NT2/D1 (cell line): Measurements from ENCODE around the gene PPIL6.
A peak's percentile ranks its signal among the peaks of the same experiment; 100 is the strongest.

ENCODE experiments used
- DNase-seq: peaks from one replicate; pipeline ENCODE4 v3.0.0-alpha.2; 2011; ENCODE audit warnings: low read depth, low spot score
- H3K27me3 ChIP-seq: 2 replicates; pipeline ENCODE4 v1.6.0; 2011; ENCODE audit warnings: mild to moderate bottlenecking; ENCODE audit not compliant: insufficient read length, insufficient read depth
- H3K36me3 ChIP-seq: 2 replicates; pipeline ENCODE4 v1.6.1; 2011; ENCODE audit warnings: mild to moderate bottlenecking, low read length, mixed read lengths; ENCODE audit not compliant: insufficient read depth, insufficient read length
- H3K4me1 ChIP-seq: 2 replicates; pipeline ENCODE4 v1.5.1; 2011; ENCODE audit not compliant: insufficient read depth, insufficient read length
- H3K4me3 ChIP-seq: 2 replicates; pipeline ENCODE4 v1.5.1; 2011; ENCODE audit warnings: low read depth; ENCODE audit not compliant: insufficient read length
- H3K9ac ChIP-seq: 2 replicates; pipeline ENCODE4 v1.6.0; 2011; ENCODE audit warnings: low read depth; ENCODE audit not compliant: insufficient read length
- H3K9me3 ChIP-seq: 2 replicates; pipeline ENCODE4 v1.5.1; 2011; ENCODE audit warnings: mild to moderate bottlenecking, low read length; ENCODE audit not compliant: insufficient read depth
- SUZ12 ChIP-seq: IDR thresholded peaks from 2 replicates; pipeline ENCODE4 v1.6.1; 2011; ENCODE audit not compliant: insufficient read length, insufficient read depth; ENCODE audit errors: extremely low read depth
- YY1 ChIP-seq: IDR thresholded peaks from 2 replicates; pipeline ENCODE4 v1.6.1; 2011; ENCODE audit not compliant: insufficient read length, insufficient read depth
- ZNF274 ChIP-seq: IDR thresholded peaks from 2 replicates; pipeline ENCODE4 v1.6.1; 2011; ENCODE audit warnings: mild to moderate bottlenecking, low read depth, low read length

The PPIL6 gene

GRCh38 chr6:109456111-109456583, 15.7 kb upstream of the PPIL6 start:
- Histone ChIP-seq H3K9me3 (no peaks in the 10 kb centered on the region), H3K4me3 (peak overlapping the region; percentile 70), H3K9ac (peak overlapping the region; percentile 80), H3K4me1 (peaks cover 14% of the 10 kb centered on the region), H3K36me3 (peaks cover 27% of the 10 kb centered on the region), H3K27me3 (no peaks in the 10 kb centered on the region)
- TF ChIP-seq ZNF274 (no peak), SUZ12 (no peak), YY1 (no peak)
- no peak for DNase-seq

DNA sequence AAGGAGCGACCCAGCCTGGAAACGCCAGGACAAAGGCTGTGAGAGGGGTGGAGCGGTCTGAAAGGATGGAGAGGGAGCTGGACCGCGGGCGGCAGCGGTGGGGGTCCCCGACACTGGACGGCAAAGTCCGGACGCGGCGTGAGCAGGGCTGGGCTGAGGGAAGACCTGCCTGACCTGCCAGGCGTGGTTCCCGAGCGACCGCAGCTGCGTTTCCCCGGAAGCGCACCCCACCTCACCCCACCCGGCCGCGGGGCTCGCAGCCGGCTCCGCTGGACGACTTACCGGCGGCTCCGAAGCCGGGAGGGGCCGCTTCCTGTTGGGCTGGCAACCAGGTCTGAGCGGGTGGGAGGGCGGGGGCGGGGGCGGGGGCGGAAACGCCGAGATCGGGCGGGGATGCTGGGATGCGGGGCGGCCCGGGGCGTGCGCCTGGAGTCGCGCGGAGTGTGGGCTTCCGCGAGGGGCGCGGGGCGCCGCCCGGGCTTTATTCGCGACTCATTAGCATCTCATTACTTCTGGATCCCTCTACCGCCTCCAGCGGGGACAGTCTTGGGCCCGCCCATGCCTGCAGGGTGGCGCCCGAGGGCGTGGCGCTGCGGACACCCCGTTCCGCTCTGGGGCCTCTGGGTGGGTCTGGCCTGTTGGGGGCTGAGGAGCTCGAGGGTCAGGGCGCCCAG, 15.1 kb upstream of the PPIL6 start, which contains the start of gene MICAL1:
MICAL1 (minus strand) TSS at position 336 of the 674 bp plus-strand sequence. CDS start 1,576 bp downstream, outside the sequence.
- Histone ChIP-seq H3K4me1 (peaks cover 14% of the 10 kb centered on the region), H3K27me3 (no peaks in the 10 kb centered on the region), H3K9ac (peak within 1 kb of the TSS; percentile 94), H3K4me3 (peak within 1 kb of the TSS; percentile 81), H3K9me3 (no peaks in the 10 kb centered on the region), H3K36me3 (peaks cover 29% of the 10 kb centered on the region)
- DNase-seq: peak; percentile 9
- TF ChIP-seq YY1 (no peak), ZNF274 (no peak), SUZ12 (no peak)

DNA sequence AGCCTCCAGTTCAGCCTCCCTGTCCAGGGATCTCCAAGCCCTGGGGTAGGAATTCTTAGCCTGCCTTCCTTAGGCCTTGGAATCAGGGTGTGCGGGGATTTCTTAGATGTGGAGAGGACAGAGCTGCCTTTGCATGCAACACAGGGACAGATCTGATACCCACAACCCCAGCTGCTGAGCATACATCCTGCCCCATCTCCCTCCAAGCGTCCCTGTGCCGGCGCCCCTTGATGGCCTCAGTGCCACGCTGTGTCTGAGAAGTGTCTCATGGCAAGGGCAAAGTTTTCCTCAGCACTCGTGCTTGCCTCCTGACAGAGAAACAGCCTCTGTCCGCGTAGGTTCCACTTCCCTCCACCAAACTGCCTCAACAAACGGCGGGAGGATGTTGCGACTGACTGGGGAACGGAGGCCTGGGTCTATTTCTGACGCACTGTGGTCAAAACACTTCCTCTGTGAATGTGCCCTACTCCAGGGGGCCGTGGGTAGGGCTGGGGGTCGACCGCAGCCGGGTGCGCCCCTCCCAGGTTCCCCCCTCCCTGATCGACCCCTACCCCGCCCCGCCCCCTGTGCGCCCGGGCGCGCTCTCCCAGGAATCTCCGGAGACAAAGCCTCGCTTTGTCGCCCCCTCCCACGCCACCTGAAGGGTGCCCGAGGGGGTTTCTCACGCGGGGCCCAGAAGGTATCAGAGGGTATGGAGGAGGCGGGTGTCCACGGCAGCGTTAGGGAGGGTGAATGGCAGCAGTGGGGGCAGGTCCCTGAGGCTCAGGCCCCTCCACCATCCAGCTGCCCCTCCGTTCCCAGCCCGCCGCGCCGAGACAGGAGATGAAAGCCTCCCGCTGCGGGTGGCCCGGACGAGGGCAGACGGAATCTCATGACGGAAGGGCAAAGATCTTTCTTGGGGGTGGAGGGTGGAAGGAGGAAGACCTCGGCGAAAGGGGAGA, 14.3 kb upstream of the PPIL6 start:
- Histone ChIP-seq H3K27me3 (no peaks in the 10 kb centered on the region), H3K4me1 (peaks cover 14% of the 10 kb centered on the region), H3K36me3 (peaks cover 37% of the 10 kb centered on the region), H3K9me3 (no peaks in the 10 kb centered on the region), H3K4me3 (peak overlapping the region; percentile 81), H3K9ac (peak overlapping the region; percentile 94)
- TF ChIP-seq YY1 (no peak), SUZ12 (no peak), ZNF274 (no peak)
- peak; percentile 5 for DNase-seq

GRCh38 chr6:109453594-109454495, 13.4 kb upstream of the PPIL6 start:
- H3K4me3 ChIP-seq: no peak overlapping the region
- H3K27me3 ChIP-seq: no peaks in the 10 kb centered on the region
- H3K9ac ChIP-seq: peak overlapping the region; percentile 67
- TF ChIP-seq YY1 (no peak), SUZ12 (no peak), ZNF274 (no peak)
- H3K9me3 ChIP-seq: no peaks in the 10 kb centered on the region
- H3K4me1 ChIP-seq: peaks cover 14% of the 10 kb centered on the region
- H3K36me3 ChIP-seq: peaks cover 45% of the 10 kb centered on the region
- DNase-seq: no peak

DNA sequence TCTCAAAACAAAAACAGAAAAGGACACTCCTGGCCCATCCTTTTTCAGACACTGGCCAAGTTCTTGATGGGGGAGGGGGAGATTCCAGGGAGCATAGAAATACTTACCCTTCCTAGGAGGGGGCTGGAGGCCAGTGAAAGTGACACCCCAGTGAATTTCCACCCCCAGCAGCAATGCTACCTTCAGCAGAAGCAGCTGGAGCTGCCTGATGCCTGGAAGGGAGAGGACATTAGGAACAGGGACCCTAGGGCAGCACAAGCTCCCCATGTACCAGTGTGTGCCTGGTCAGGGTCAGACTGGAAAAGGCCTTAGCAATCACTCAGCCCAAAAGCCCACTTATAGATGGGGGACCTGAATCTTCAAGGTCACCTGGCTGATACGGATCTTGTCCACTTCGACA, 12.7 kb upstream of the PPIL6 start:
- peaks cover 52% of the 10 kb centered on the region for H3K36me3 ChIP-seq
- H3K9me3 ChIP-seq: no peaks in the 10 kb centered on the region
- H3K4me3 ChIP-seq: no peak overlapping the region
- no peak for DNase-seq
- no peaks in the 10 kb centered on the region for H3K27me3 ChIP-seq
- peaks cover 14% of the 10 kb centered on the region for H3K4me1 ChIP-seq
- no peak overlapping the region for H3K9ac ChIP-seq
- TF ChIP-seq ZNF274 (no peak), SUZ12 (no peak), YY1 (no peak)

GRCh38 chr6:109452181-109452580, 11.8 kb upstream of the PPIL6 start:
- no peak for DNase-seq
- Histone ChIP-seq H3K27me3 (no peaks in the 10 kb centered on the region), H3K36me3 (peaks cover 59% of the 10 kb centered on the region), H3K9me3 (no peaks in the 10 kb centered on the region), H3K4me1 (peaks cover 13% of the 10 kb centered on the region), H3K4me3 (no peak overlapping the region), H3K9ac (no peak overlapping the region)
- TF ChIP-seq SUZ12: no peak
- TF ChIP-seq YY1: no peak
- no peak for TF ChIP-seq ZNF274
